GM18870 (cell line): ENCODE results near the gene TBC1D22B.
"Not testable (repeated sequence)": the region's sequence is repeated elsewhere in the genome, so short reads cannot be mapped to it uniquely, and the experiment has no call there.

Experiments used
- ATAC-seq: cut with Tn5 transposase; IDR thresholded peaks from one replicate; pipeline ENCODE4 v1.9.1; 2021; ENCODE audit warnings: moderate library complexity; ENCODE audit not compliant: unreplicated experiment

TBC1D22B gene

GRCh38 chr6:37265860-37266259 is 8.3 kb downstream of the TBC1D22B start:
- no peak for ATAC-seq

DNA sequence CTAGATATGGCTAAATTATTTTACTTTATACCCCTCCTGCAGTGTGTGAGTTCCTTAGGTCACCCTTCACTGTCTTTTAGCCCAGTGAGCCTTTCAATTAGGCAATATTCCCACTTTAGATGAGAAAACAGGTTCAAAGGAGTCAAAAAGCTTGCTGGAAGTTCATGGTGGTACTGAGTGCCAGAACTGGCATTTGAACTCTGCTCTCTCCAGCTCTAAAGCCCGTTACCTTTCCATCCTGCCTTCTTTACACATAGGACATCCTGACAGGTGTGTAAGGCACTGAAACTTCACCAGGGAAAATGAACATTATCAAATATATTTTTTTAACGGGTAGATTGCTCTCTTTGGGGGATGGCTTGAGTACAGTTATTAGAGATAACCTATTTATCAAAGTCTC is 11.5 kb downstream of the TBC1D22B start:
- no peak for ATAC-seq

GRCh38 chr6:37272834-37273566 is 15.4 kb downstream of the TBC1D22B start:
- no peak for ATAC-seq

DNA sequence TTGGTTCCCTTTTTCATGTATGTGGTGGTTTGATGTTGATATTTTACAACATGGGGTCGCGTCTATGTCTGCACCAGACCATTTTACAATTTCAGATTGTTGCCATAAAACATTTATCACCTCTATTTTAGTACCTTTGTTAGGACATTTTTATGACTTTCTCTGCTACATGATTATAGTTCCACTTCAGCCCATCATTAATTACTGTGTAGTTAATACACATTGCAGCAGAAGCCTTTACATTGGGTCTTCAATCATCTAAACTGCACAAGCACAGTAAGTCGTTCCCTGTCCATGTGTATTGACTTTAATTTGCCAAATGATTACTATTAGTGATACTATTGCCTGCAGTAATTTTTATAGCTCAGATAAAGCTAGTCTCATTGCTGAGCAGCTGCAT is 16.1 kb downstream of the TBC1D22B start:
- no peak for ATAC-seq

DNA sequence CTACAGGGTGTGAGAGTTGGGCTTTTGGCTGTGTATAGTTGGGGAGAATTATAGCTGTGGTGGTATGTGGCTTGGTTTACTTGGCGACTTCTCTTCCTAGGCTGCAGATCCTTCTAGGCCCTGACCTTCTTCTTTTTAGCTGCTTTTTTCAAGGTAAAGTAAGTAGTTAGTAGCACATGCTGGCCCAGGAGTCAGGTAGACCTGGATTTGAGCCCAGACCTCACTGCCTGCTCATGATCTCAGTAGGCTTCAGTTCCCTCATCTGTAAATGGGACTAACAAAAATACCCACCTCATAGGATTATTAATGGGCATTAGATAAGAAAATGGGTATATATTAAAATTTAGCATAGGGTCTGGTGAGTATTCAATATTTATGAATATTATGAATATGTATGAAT is 17.8 kb downstream of the TBC1D22B start:
- no peak for ATAC-seq

DNA sequence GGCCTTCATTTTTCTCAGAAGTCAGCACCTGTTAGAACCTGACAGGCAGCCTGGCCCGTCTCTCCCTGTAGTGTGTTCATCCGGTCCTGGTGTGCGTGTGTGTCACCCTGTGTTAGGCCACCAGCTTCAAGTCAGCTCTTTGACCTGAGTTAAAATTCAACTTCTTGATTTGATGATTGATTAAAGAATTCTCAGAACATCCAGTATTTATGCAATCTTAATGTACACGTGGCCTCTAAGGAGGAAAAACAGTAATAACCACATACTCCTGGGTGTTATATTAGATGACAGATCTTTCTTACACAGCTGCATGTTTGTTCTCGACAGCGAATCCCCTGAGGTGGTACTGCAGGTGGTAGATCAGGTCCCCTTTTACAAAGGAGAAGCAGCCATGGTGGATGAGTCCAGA is 19.4 kb downstream of the TBC1D22B start:
- no peak for ATAC-seq

DNA sequence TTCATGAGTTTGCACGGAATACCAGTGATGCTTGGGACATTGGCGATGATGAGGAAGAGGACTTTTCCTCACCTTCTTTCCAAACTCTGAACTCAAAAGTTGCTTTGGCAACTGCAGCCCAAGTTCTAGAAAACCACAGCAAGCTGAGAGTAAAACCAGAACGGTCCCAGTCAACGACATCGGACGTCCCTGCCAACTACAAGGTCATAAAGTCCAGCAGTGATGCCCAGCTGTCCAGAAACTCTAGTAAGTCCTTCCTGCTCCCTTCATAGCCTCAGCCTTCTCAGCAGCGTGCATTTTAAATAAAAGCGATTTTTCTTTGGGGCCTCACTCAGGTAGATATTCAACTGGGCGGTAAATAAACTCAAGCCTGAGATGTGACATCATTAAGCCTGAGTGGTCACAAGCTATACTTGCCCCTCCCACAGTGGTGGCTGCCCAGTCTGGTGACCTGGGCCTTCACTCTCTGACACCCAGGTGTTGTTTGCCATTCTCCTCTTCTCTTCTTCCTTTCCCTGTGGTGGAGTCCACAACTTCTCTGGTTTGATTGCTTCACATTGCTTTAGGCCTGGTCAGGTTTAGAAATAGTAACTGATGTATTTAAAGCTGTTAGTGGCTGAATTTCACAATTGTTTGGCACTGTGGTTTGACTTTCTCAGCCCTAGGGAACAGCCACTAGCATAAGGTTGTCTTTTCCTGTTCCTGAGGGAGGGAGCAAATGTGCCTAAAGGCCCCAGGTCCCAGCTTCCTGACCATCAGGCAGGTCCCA is 22.0 kb downstream of the TBC1D22B start:
- ATAC-seq = no peak

DNA sequence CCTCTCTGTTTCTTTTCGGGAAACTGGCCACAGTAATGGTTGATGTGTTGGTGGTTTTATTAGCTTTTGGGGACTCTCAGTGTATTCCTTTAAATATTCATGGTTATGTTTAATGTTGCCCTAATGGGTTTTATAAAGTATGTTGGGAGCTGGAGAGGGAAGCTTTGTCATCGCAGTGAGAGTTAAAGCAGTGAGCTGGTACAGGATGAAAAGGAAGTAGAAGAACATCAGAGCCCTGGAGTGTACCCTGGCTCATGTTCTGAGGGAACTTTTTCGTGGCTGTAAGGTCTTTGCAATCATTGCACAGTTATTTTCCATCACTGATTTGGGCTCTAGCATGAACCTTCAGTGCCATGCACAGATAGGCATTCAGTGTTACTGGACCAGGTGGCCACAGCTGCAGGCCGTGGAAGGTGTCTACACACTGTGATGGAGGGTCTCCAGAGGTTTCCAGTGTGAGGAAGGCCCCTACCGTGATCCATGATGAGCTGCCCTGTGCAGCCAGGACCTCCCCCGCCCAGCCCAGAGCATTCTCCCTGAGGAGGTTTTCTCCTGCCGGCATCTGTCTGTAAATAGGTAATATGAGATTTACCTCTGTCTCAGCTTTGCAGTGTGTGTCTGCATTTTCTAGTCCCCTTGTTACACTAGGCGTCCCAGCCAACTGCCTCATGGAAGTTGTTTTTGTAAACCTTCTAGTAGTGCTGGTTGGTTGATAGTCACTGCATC is 22.8 kb downstream of the TBC1D22B start:
- no peak for ATAC-seq

DNA sequence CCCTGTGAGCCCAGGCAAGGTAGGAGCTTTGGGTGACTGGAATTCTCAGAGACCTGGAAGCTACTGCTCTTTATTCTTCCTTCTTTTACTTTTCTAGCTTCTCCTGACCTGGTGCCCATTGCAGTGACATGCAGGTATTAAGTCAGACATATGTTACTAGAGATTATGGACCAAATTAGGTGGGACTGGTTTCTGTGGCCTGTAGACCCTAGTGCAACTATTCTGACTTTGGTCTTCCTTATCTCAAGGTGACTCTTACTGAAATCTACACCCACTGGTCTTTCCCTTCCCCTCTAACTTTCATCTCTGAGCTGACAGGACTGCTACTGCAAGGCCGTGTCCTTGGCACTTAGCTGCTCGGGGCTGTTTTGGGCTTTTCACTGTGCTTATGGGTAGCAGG is 24.8 kb downstream of the TBC1D22B start:
- no peak for ATAC-seq

DNA sequence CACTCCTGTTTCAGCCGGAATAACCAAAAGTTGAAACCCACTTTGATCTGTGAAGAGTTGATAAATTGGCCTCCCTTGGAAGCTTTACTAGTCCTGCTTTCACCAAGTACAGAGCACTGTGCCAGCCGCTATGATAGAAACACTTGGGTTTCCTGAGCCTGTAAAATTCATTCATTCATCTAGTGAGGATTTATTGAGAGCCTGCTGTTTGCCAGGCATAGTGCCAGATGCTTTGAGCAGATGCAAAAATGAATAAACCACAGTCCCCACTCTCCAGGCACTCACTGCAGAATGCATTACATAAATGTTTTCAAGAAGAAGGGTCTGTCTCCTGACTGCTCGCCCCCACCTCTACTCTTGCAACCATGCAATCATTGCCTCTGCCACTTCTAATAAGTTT is 25.7 kb downstream of the TBC1D22B start:
- no peak for ATAC-seq

- no peak for ATAC-seq
Observed at GRCh38 chr6:37283671-37284151, 26.1 kb downstream of the TBC1D22B start.

GRCh38 chr6:37284781-37285180 is 27.2 kb downstream of the TBC1D22B start:
- ATAC-seq = no peak

GRCh38 chr6:37285861-37286311 is 28.3 kb downstream of the TBC1D22B start:
- ATAC-seq = no peak

DNA sequence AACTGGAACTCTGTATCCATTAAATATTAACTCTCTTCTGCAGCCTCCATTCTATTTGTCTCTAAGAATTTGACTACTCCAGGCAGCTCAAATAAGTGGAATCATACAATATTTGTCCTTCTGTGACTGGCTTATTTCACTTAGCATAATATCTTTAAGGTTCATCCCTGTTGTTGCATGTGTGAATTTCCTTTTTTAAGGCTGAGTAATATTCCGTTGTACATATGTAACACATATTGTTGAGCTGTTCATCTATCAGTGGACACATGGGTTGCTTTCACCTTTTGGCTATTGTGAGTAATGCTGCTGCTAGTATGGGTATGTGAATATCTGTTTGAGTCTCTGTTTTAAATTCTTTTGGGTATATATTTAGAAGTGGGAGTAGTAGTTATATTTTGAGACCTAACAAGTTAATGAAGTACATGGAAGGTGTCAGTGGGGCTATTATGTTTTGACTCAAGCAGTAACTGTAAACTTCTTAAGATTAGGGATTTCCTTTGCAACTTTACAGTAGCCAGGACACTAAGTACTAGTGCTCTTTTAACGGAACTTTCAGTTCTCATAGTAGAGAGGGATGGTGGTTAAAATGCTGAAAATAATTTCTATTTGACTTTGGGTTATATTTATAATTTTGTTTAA is 30.1 kb downstream of the TBC1D22B start:
- ATAC-seq = no peak

DNA sequence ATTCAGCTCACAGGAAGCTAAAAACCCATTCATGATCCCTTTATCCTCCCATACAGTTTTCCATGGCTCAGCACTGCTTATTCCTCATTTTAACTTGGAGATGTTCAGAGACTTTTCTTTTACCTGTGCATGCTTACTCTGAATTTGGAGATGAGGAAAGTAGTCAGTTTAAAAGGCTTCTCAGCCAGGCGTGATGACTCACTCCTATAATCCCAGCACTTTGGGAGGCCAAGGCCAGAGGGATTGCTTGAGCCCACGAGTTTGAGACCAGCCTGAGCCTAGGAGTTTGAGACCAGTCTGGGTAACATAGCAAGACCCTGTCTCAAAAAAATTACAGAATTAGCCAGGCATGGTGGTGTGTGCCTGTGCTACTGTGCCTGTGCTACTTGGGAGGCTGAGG is 30.7 kb downstream of the TBC1D22B start:
- no peak for ATAC-seq

GRCh38 chr6:37289931-37290330 is 32.4 kb downstream of the TBC1D22B start:
- ATAC-seq = no peak

DNA sequence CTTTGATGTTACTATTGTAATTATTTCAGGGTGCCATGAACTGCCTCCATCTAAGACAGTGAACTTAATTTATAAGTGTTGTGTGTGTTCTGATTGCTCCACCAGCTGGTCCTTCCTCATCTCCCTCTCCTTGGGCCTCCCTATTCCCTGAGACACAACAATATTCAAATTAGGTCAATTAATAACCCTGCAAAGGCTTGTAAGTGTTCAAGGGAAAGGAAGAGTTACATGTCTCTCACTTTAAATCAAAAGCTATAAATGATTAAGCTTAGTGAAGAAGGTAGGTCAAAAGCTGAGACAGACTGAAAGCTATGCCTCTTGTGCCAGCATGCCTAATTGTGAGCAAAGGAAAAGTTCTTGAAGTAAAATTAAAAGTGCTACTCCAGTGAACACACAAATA is 35.9 kb downstream of the TBC1D22B start:
- ATAC-seq = no peak

GRCh38 chr6:37297637-37298036 is 40.1 kb downstream of the TBC1D22B start:
- not testable (repeated sequence) for ATAC-seq

DNA sequence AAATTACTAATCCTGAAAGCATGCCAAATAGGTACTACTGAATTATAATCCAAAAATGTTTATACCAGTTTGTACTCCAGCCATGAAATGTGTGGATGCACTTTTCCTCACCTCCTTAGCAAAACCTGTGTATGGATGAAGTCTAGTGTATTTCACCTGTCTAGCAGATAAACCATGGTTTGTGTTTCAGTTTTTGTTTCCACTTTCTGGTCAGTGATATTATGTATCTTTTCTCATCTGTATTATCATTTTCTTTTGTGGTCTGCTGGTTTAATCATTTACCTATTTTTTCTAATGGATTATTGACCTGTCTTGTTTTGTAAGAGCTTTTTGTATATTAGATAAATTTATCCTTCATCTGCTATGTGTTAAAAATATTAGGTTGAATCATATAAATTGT is 41.4 kb downstream of the TBC1D22B start:
- ATAC-seq = peak; percentile 50

GRCh38 chr6:37299990-37300389 is 42.4 kb downstream of the TBC1D22B start:
- no peak for ATAC-seq

GRCh38 chr6:37302086-37302686 is 44.6 kb downstream of the TBC1D22B start:
- ATAC-seq = no peak
